Astrocyte (in vitro differentiated cells and primary cell): ENCODE results near the gene UBE2L3. TPM values are rescaled to one million over a fixed set of nuclear protein-coding genes. Genes with fewer than 3 reads are reported as not detected.

Experiments used
- DNase-seq: peaks from one replicate; pipeline ENCODE4 v3.0.0-alpha.2; 2010; ENCODE audit warnings: low read depth
- FAIRE-seq: peaks from 2 replicates; lab custom pipeline; 2011; peaks lifted over from hg19 to GRCh38; lab: Jason Lieb, UNC
- H2AFZ ChIP-seq: 2 replicates; pipeline ENCODE4 v1.6.0; 2012; ENCODE audit warnings: low read depth, low read length, inconsistent platforms
- H3K27ac ChIP-seq: 2 replicates; pipeline ENCODE4 v1.5.1; 2011; ENCODE audit warnings: low read depth, low read length, inconsistent platforms
- H3K27me3 ChIP-seq: 2 replicates; pipeline ENCODE4 v1.6.0; 2011; ENCODE audit warnings: low read length, inconsistent platforms; ENCODE audit not compliant: insufficient read depth
- H3K36me3 ChIP-seq: 2 replicates; pipeline ENCODE4 v1.5.1; 2011; ENCODE audit warnings: low read length, inconsistent platforms; ENCODE audit not compliant: insufficient read depth
- H3K4me1 ChIP-seq: 2 replicates; pipeline ENCODE4 v1.5.1; 2011; ENCODE audit warnings: low read length, inconsistent platforms; ENCODE audit not compliant: insufficient read depth
- H3K4me2 ChIP-seq: 2 replicates; pipeline ENCODE4 v1.6.0; 2012; ENCODE audit warnings: low read length, inconsistent platforms
- H3K4me3 ChIP-seq: 2 replicates; pipeline ENCODE4 v1.5.1; 2011; ENCODE audit warnings: low read depth, mild to moderate bottlenecking, low read length, inconsistent platforms; ENCODE audit not compliant: insufficient read depth
- H3K79me2 ChIP-seq: 2 replicates; pipeline ENCODE4 v1.6.0; 2012; ENCODE audit warnings: mild to moderate bottlenecking, low read length, inconsistent platforms; ENCODE audit not compliant: insufficient read depth
- H3K9ac ChIP-seq: 2 replicates; pipeline ENCODE4 v1.6.0; 2012; ENCODE audit warnings: mild to moderate bottlenecking, low read length, inconsistent platforms
- H3K9me3 ChIP-seq: 2 replicates; pipeline ENCODE4 v1.5.1; 2012; ENCODE audit warnings: low read depth, mild to moderate bottlenecking, low read length, inconsistent platforms; ENCODE audit not compliant: insufficient read depth
- H4K20me1 ChIP-seq: 2 replicates; pipeline ENCODE4 v1.6.0; 2012; ENCODE audit warnings: low read length, inconsistent platforms; ENCODE audit not compliant: insufficient read depth
- H3K27ac Mint-ChIP-seq: one replicate; pipeline ENCODE4 v1.8.0; 2021; ENCODE audit warnings: mild to moderate bottlenecking, mixed read lengths; ENCODE audit not compliant: unreplicated experiment
- H3K27me3 Mint-ChIP-seq: one replicate; pipeline ENCODE4 v1.8.0; 2021; ENCODE audit warnings: low read depth, mixed read lengths; ENCODE audit not compliant: unreplicated experiment
- H3K36me3 Mint-ChIP-seq: one replicate; pipeline ENCODE4 v1.8.0; 2021; ENCODE audit warnings: low read depth, mixed read lengths; ENCODE audit not compliant: unreplicated experiment
- H3K4me1 Mint-ChIP-seq: one replicate; pipeline ENCODE4 v1.8.0; 2021; ENCODE audit warnings: low read depth, mixed read lengths; ENCODE audit not compliant: unreplicated experiment
- H3K4me3 Mint-ChIP-seq: one replicate; pipeline ENCODE4 v1.8.0; 2021; ENCODE audit warnings: mild to moderate bottlenecking, moderate library complexity, mixed read lengths; ENCODE audit not compliant: unreplicated experiment
- H3K9me3 Mint-ChIP-seq: one replicate; pipeline ENCODE4 v1.8.0; 2021; ENCODE audit warnings: mild to moderate bottlenecking, mixed read lengths; ENCODE audit not compliant: unreplicated experiment
- EZH2 ChIP-seq: IDR thresholded peaks from 2 replicates; pipeline ENCODE4 v1.6.1; 2012; ENCODE audit warnings: mild to moderate bottlenecking, low read length, inconsistent platforms; ENCODE audit not compliant: insufficient read depth
- microRNA-seq: library from miRNA; unstranded; fragments of <30 nt; microRNA quantifications from one replicate; pipeline ENCODE4 v1.2.0, GENCODE V29; 2020
- total RNA-seq: library from RNA; stranded (reverse); gene quantifications from 2 replicates; pipeline ENCODE4 v1.2.1, GENCODE V29; 2021
- TF ChIP-seq, protein P1 (sequence below): IDR thresholded peaks from 2 replicates; pipeline ENCODE4 v1.5.1; 2011; ENCODE audit warnings: low read depth, mild to moderate bottlenecking, inconsistent platforms, low read length, moderate library complexity; ENCODE audit not compliant: insufficient read depth

The UBE2L3 gene
- total RNA-seq, 1 donor from 2014 or later = 62.8 TPM

DNA sequence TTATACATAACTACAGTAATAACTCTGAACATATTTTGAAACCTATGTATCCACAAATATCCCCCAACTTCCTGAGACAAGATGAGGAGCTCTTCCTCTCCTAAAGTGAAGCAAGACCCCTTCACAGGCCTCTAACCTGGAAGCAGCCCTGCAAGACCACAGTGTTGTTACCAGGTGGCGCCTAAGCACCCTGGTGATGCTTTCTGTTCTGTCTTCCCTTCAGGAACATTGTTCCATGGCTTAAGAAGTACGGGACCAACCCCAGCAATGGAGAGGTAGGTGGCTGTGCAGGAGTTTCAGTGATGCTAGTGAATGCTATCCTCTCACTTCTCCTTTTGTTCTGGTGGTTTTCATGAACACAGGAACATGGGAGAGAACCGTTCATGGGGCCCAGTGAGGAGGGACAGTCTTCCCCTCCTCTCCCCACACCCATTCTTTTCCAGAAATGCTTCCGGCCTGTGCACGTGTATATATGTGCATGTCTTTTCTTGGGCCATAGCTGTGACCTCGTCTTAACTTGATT, 104.7 kb downstream of the UBE2L3 start:
- H3K27ac ChIP-seq = no peak overlapping the region
- H3K9ac ChIP-seq = no peak overlapping the region
- no peak overlapping the region for H3K4me3 ChIP-seq
- H3K36me3 Mint-ChIP-seq = peaks cover 23% of the 10 kb centered on the region
- no peak overlapping the region for H2AFZ ChIP-seq
- no peak overlapping the region for H3K27ac Mint-ChIP-seq
- no peaks in the 10 kb centered on the region for H3K27me3 ChIP-seq
- H3K79me2 ChIP-seq = peaks cover 17% of the 10 kb centered on the region
- H3K36me3 ChIP-seq = peaks cover 25% of the 10 kb centered on the region
- no peak for TF ChIP-seq EZH2
- TF ChIP-seq, protein P1, sequence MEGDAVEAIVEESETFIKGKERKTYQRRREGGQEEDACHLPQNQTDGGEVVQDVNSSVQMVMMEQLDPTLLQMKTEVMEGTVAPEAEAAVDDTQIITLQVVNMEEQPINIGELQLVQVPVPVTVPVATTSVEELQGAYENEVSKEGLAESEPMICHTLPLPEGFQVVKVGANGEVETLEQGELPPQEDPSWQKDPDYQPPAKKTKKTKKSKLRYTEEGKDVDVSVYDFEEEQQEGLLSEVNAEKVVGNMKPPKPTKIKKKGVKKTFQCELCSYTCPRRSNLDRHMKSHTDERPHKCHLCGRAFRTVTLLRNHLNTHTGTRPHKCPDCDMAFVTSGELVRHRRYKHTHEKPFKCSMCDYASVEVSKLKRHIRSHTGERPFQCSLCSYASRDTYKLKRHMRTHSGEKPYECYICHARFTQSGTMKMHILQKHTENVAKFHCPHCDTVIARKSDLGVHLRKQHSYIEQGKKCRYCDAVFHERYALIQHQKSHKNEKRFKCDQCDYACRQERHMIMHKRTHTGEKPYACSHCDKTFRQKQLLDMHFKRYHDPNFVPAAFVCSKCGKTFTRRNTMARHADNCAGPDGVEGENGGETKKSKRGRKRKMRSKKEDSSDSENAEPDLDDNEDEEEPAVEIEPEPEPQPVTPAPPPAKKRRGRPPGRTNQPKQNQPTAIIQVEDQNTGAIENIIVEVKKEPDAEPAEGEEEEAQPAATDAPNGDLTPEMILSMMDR = no peak
- H3K4me1 ChIP-seq = no peaks in the 10 kb centered on the region
- H3K4me1 Mint-ChIP-seq = peaks cover 2% of the 10 kb centered on the region
- H3K9me3 Mint-ChIP-seq = no peaks in the 10 kb centered on the region
- H3K27me3 Mint-ChIP-seq = no peaks in the 10 kb centered on the region
- peaks cover 24% of the 10 kb centered on the region for H4K20me1 ChIP-seq
- H3K4me2 ChIP-seq = no peak overlapping the region
- no peak for DNase-seq
- H3K4me3 Mint-ChIP-seq = no peak overlapping the region
- no peaks in the 10 kb centered on the region for H3K9me3 ChIP-seq
- no peak for FAIRE-seq

Small RNA genes within 50 kb of the gene (microRNA-seq; reads per million reads assigned to microRNA genes)
- 3,165 reads per million, percentile 90 among the genes with 10 or more reads in this experiment for gene MIR130B
- 76.9 reads per million, percentile 64 among the genes with 10 or more reads in this experiment for gene MIR301B

Other genes with a start within 250 kb of the UBE2L3 start
- gene RIMBP3B, start 184.0 kb upstream of the UBE2L3 start, total RNA-seq = 0.12 and 0.16 TPM in 2 replicates
- gene HIC2, start 150.3 kb upstream of the UBE2L3 start, total RNA-seq = 20.2 and 21.4 TPM in 2 replicates
- gene TMEM191C, start 100.3 kb upstream of the UBE2L3 start, total RNA-seq = 2.8 and 3.4 TPM in 2 replicates
- 0.23 and 0.43 TPM in 2 replicates for gene RIMBP3C, start 16.3 kb upstream of the UBE2L3 start, total RNA-seq
- 34.0 and 34.3 TPM in 2 replicates for gene YDJC, start 62.3 kb downstream of the UBE2L3 start, total RNA-seq
- gene CCDC116, start 65.0 kb downstream of the UBE2L3 start, total RNA-seq = 0.11 and 0.22 TPM in 2 replicates
- 46.8 and 49.5 TPM in 2 replicates for gene SDF2L1, start 74.6 kb downstream of the UBE2L3 start, total RNA-seq
- 28.2 and 28.5 TPM in 2 replicates for gene PPIL2, start 98.3 kb downstream of the UBE2L3 start, total RNA-seq
- 0.82 and 0.86 TPM in 2 replicates for gene YPEL1, start 168.1 kb downstream of the UBE2L3 start, total RNA-seq